ENCODE results near the gene APOBEC3C. TPM values are rescaled to one million over a fixed set of nuclear protein-coding genes. Genes with fewer than 3 reads are reported as not detected.
"Not testable (repeated sequence)": the region's sequence is repeated elsewhere in the genome, so short reads cannot be mapped to it uniquely, and the experiment has no call there.

Gene APOBEC3C
- total and polyA plus RNA-seq, 7 donors = 5.3 to 33.6 (median 12.3) TPM

DNA sequence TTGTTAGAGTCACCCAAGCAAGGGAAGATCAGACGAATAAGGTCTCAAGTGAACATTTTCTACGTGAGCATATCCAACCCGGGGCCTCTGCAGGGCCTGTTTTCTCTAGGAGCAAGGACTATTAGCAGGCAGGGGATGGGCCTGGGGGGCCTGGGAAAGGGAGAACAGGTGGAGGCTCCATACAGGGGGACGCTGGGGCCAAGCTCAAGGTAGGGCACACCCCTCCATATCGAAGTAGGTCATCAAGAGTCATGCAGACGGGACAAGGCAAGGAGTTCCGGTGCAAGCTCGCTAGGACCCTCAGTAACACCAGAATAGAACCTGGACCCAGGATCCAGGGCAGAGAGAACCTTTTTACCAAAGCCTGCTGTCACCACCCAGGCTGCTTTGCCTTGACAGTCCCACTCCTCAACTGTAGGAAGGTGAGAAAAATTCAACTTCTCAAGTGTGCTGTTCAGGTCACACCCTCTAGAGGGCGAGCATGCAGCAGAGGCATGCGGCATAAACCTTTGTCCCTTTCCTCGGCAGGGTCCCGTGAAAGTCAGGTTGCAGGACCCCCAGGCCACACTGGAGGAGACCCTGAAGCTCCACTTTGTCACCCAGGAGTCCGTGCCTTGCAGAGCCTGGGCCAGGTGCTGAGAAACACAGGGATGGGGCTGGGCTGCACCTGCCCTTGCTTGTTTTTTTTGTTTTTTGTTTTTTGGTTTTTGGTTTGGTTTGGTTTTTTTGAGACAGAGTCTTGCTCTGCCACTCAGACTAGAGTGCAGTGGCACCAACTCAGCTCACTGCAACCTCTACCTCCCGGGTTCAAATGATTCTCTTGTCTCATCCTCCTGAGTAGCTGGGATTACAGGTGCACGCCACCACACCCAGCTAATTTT lies 40.5 kb upstream of the APOBEC3C start:
- no peaks in the 10 kb centered on the region for H3K27me3 ChIP-seq

GRCh38 chr22:38974170-38974825 lies 39.8 kb upstream of the APOBEC3C start:
- DNase-seq = no peak
- H3K4me1 ChIP-seq = no peaks in the 10 kb centered on the region
- no peaks in the 10 kb centered on the region for H3K9me3 ChIP-seq
- TF ChIP-seq POLR2A (IDR thresholded peaks at IDR 0.05) (no peak), EP300 (IDR thresholded peaks at IDR 0.05) (no peak), POLR2AphosphoS5 (IDR thresholded peaks at IDR 0.05) (no peak)
- TF ChIP-seq, protein P1, sequence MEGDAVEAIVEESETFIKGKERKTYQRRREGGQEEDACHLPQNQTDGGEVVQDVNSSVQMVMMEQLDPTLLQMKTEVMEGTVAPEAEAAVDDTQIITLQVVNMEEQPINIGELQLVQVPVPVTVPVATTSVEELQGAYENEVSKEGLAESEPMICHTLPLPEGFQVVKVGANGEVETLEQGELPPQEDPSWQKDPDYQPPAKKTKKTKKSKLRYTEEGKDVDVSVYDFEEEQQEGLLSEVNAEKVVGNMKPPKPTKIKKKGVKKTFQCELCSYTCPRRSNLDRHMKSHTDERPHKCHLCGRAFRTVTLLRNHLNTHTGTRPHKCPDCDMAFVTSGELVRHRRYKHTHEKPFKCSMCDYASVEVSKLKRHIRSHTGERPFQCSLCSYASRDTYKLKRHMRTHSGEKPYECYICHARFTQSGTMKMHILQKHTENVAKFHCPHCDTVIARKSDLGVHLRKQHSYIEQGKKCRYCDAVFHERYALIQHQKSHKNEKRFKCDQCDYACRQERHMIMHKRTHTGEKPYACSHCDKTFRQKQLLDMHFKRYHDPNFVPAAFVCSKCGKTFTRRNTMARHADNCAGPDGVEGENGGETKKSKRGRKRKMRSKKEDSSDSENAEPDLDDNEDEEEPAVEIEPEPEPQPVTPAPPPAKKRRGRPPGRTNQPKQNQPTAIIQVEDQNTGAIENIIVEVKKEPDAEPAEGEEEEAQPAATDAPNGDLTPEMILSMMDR (IDR thresholded peaks at IDR 0.05) = no peak
- H3K4me3 ChIP-seq = no peak overlapping the region
- intact Hi-C loops (cut with DNase I) = no loop called here
- no peaks in the 10 kb centered on the region for H3K36me3 ChIP-seq
- H3K27ac ChIP-seq = no peak overlapping the region
- 85 to 89% methylated on average over 18 of the region's 18 CpGs for WGBS, 2 donors
- H3K27me3 ChIP-seq = no peaks in the 10 kb centered on the region

More for the DNA sequence above, 40.5 kb upstream of the APOBEC3C start:
- Histone ChIP-seq H3K4me3 (no peak overlapping the region), H3K27ac (no peak overlapping the region), H3K4me1 (no peaks in the 10 kb centered on the region), H3K36me3 (no peaks in the 10 kb centered on the region), H3K9me3 (no peaks in the 10 kb centered on the region)
- TF ChIP-seq, protein P1 (IDR thresholded peaks at IDR 0.05) = peak; percentile 38 to 71 (median 60)
- TF ChIP-seq POLR2AphosphoS5 (IDR thresholded peaks at IDR 0.05) (no peak), EP300 (IDR thresholded peaks at IDR 0.05) (no peak), POLR2A (IDR thresholded peaks at IDR 0.05) (no peak)
- intact Hi-C loops (cut with DNase I) = no loop called here
- no peak for DNase-seq
- 39 to 48% methylated on average over 15 of the region's 15 CpGs for WGBS, 2 donors

DNA sequence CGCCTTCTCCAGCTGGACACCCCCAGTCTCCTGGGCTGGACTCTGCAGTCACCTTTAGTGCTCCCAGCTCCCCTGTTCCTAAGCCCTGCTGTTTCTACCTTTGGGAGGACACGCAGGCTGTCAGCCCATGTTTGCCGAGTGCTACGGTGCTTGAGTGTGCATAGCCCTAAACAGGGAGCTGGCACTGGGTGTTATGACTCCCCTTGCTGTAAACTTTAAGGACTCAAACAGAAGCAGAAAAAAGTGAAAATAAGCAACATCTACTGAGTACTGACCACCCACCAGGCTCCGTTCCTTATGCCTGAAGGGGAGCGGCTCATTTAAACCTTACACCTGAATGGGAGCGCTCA lies 39.3 kb upstream of the APOBEC3C start:
- intact Hi-C loops (cut with DNase I) = no loop called here
- no peak overlapping the region for H3K27ac ChIP-seq
- no peaks in the 10 kb centered on the region for H3K9me3 ChIP-seq
- TF ChIP-seq POLR2AphosphoS5 (IDR thresholded peaks at IDR 0.05) (no peak), POLR2A (IDR thresholded peaks at IDR 0.05) (no peak), EP300 (IDR thresholded peaks at IDR 0.05) (no peak)
- TF ChIP-seq, protein P1 (IDR thresholded peaks at IDR 0.05) = no peak
- no peaks in the 10 kb centered on the region for H3K36me3 ChIP-seq
- H3K4me1 ChIP-seq = no peaks in the 10 kb centered on the region
- no peak overlapping the region for H3K4me3 ChIP-seq
- no peaks in the 10 kb centered on the region for H3K27me3 ChIP-seq
- no peak for DNase-seq
- 93 to 94% methylated on average over 7 of the region's 7 CpGs for WGBS, 2 donors

DNA sequence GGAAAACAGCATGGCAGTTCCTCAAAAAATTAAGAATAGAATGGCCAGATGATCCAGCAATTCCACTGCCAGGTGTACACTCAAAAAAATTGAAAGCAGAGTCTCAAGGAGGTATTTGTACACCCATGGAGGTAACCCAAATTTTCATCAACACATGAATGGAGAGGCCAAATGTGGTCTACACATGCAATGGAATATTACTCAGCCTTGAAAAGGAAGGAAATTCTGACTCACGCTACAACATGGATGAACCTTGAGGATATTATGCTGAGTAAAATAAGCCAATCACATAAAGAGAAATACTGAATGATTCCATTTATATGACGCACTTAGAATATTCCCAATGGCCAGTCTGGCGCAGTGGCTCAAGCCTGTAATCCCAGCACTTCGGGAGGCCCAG lies 36.8 kb upstream of the APOBEC3C start:
- peaks cover 0 to 12% (median 2%) of the 10 kb centered on the region in 4 donors for H3K4me1 ChIP-seq
- H3K4me3 ChIP-seq; H3K27ac ChIP-seq; H3K36me3 ChIP-seq; H3K27me3 ChIP-seq; H3K9me3 ChIP-seq; intact Hi-C loops (cut with DNase I); DNase-seq: not testable (repeated sequence)
- WGBS, 2 donors = 85 to 95% methylated on average over 4 of the region's 4 CpGs

DNA sequence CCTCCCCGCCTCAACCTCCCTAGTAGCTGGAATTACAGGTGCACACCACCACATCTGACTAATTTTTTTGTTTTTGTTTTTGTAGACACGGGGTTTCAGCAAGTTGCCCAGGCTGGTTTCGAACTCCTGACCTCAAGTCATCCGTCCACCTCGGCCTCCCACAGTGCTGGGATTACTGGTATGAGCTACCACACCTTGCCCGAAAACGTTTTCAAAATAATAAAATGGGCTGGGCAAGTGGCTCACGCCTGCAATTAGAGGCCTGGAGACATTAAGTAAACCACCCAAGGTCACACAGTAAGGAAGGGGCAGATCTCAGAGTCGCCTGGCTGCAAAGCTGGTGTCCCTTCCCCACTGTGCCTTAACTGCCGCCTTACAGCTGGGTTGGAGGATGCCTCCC lies 33.5 kb upstream of the APOBEC3C start:
- not testable (repeated sequence) for H3K36me3 ChIP-seq, H3K4me3 ChIP-seq, H3K9me3 ChIP-seq, DNase-seq, H3K27ac ChIP-seq, H3K27me3 ChIP-seq
- H3K4me1 ChIP-seq = peaks cover 0 to 18% (median 4%) of the 10 kb centered on the region in 4 donors
- intact Hi-C loops (cut with DNase I) = loop anchor here (5.0 kb wide), 1 partner anchor 108 kb away; the partner anchor contains the start of gene CBX6
- 22 to 69% methylated on average over 10 of the region's 10 CpGs for WGBS, 2 donors
